HepG2 (cell line): ENCODE results near the gene SYT7. TPM values are rescaled to one million over a fixed set of nuclear protein-coding genes. Genes with fewer than 3 reads are reported as not detected.

Source experiments
- ATAC-seq: fragments of 200-7000 bp; cut with Tn5 transposase; 3 replicates; pipeline ENCODE4 v1.9.1; 2020; ENCODE audit warnings: mild to moderate bottlenecking, moderate library complexity
- BruUV-seq: library from RNA; stranded (reverse); fragments of 400-500 nt; replicated peaks from 2 replicates; lab custom pipeline; 2021; lab: Mats Ljungman, UMichigan
- CTCF ChIA-PET: fragments of 300-600 bp; formaldehyde crosslinking; extraction: SDS; loops from one replicate; lab custom pipeline; 2021; ENCODE audit warnings: low total read pairs, inconsistent platforms, low intra/inter-chr PET ratio; lab: Yijun Ruan, JAX
- POLR2A ChIA-PET: fragments of 350-600 bp; sonication (Branson Sonifier 250); formaldehyde crosslinking; loops from one replicate; lab custom pipeline; 2020; ENCODE audit warnings: antibody characterized with exemption, inconsistent platforms; lab: Yijun Ruan, JAX
- DNase-seq: peaks from one replicate; pipeline ENCODE4 v3.0.0-alpha.2; 2015; ENCODE audit warnings: low spot score
- FAIRE-seq: peaks from 3 replicates; lab custom pipeline; 2011; peaks lifted over from hg19 to GRCh38; lab: Jason Lieb, UNC
- H2AFZ ChIP-seq: one replicate; pipeline ENCODE4 v1.6.1; 2011; ENCODE audit warnings: low read length, inconsistent platforms
- H3K27ac ChIP-seq: fragments of 300-600 bp; 3 replicates; pipeline ENCODE4 v1.8.0; 2011; ENCODE audit warnings: mixed run types, mild to moderate bottlenecking, mixed read lengths, low read length, inconsistent platforms; ENCODE audit not compliant: insufficient read depth; ENCODE audit errors: extremely low read length
- H3K27me3 ChIP-seq, 2 experiments: fragments of 200-600 bp in 1 of 2; 2 replicates in 1 of 2; 3 replicates in 1 of 2; pipeline versions ENCODE4 v1.6.0 to v1.8.0; 2011; ENCODE audit warnings: low read length in 2 of 2, mild to moderate bottlenecking in 2 of 2, moderate library complexity in 2 of 2, inconsistent platforms in 1 of 2; ENCODE audit not compliant: insufficient read depth in 2 of 2, control insufficient read depth in 1 of 2
- H3K36me3 ChIP-seq, 2 experiments: fragments of 200-600 bp in 1 of 2; replicated peaks in 1 of 2; 2 replicates in 1 of 2; 3 replicates in 1 of 2; pipeline versions ENCODE4 v1.5.1 to v1.8.0; 2011; ENCODE audit warnings: low read length in 2 of 2, inconsistent platforms in 1 of 2; ENCODE audit not compliant: insufficient read depth in 2 of 2, control insufficient read depth in 1 of 2
- H3K4me1 ChIP-seq: 2 replicates; pipeline ENCODE4 v1.5.1; 2012; ENCODE audit warnings: low read length, inconsistent platforms; ENCODE audit not compliant: insufficient read depth
- H3K4me2 ChIP-seq: 2 replicates; pipeline ENCODE4 v1.6.0; 2011; ENCODE audit warnings: low read depth, low read length, inconsistent platforms
- H3K4me3 ChIP-seq, 3 experiments: fragments of 200-600 bp in 1 of 3; sonication (generic), shearing (Covaris generic) in 1 of 3; replicated peaks in 1 of 3; 2 replicates each; pipeline ENCODE4 v1.5.1; 2011 to 2016; ENCODE audit warnings: low read length in 3 of 3, inconsistent platforms in 2 of 3, low read depth in 2 of 3, mild to moderate bottlenecking in 2 of 3, control low read depth in 1 of 3, mixed read lengths in 1 of 3; ENCODE audit not compliant: insufficient read depth in 1 of 3
- H3K79me2 ChIP-seq: one replicate; pipeline ENCODE4 v1.6.1; 2011; ENCODE audit warnings: low read length, inconsistent platforms; ENCODE audit not compliant: insufficient read depth
- H3K9ac ChIP-seq: 2 replicates; pipeline ENCODE4 v1.6.0; 2011; ENCODE audit warnings: mild to moderate bottlenecking, low read depth, low read length, inconsistent platforms; ENCODE audit not compliant: insufficient read depth
- H3K9me3 ChIP-seq: 2 replicates; pipeline ENCODE4 v1.5.1; 2012; ENCODE audit warnings: mild to moderate bottlenecking, low read length
- H4K20me1 ChIP-seq: 2 replicates; pipeline ENCODE4 v1.6.0; 2011; ENCODE audit warnings: inconsistent platforms, mild to moderate bottlenecking, low read length, moderate library complexity; ENCODE audit not compliant: insufficient read depth
- ARID2 ChIP-seq: sonication (generic); formaldehyde crosslinking; IDR thresholded peaks from 2 replicates; pipeline ENCODE4 v1.8.1; 2022; ENCODE audit warnings: mild to moderate bottlenecking, missing genetic modification reagents, borderline replicate concordance
- ATRX ChIP-seq: sonication (generic); formaldehyde crosslinking; IDR thresholded peaks from 2 replicates; pipeline ENCODE4 v1.4.0; 2020; ENCODE audit warnings: missing genetic modification reagents, borderline replicate concordance
- FOXO1 ChIP-seq: sonication (generic); formaldehyde crosslinking; IDR thresholded peaks from 2 replicates; pipeline ENCODE4 v1.4.0; 2020; ENCODE audit warnings: missing genetic modification reagents
- HOXD1 ChIP-seq: sonication (generic); formaldehyde crosslinking; IDR thresholded peaks from 2 replicates; pipeline ENCODE4 v1.5.0; 2020; ENCODE audit warnings: missing genetic modification reagents
- PTBP1 ChIP-seq: fragments of 200-400 bp; formaldehyde crosslinking; IDR thresholded peaks from 2 replicates; pipeline ENCODE4 v1.6.1; 2018; ENCODE audit warnings: low read length, low read depth; ENCODE audit not compliant: poor library complexity, severe bottlenecking
- RFX1 ChIP-seq: fragments of 450-650 bp; IDR thresholded peaks from 2 replicates; pipeline ENCODE4 v1.6.1; 2017
- SP1 ChIP-seq, 2 experiments: fragments of 450-650 bp in 1 of 2; sonication (generic) in 1 of 2; formaldehyde crosslinking in 1 of 2; IDR thresholded peaks; 2 replicates each; pipeline versions ENCODE4 v1.4.0 to v1.6.1; 2016 to 2020; ENCODE audit warnings: missing genetic modification reagents in 1 of 2
- ZBTB3 ChIP-seq: sonication (generic); formaldehyde crosslinking; IDR thresholded peaks from 2 replicates; pipeline ENCODE4 v1.4.0; 2020; ENCODE audit warnings: low read depth, mild to moderate bottlenecking, moderate library complexity, missing genetic modification reagents, borderline replicate concordance
- ZSCAN30 ChIP-seq: sonication (generic); formaldehyde crosslinking; IDR thresholded peaks from 2 replicates; pipeline ENCODE4 v1.5.0; 2020; ENCODE audit warnings: mild to moderate bottlenecking, missing genetic modification reagents
- WGBS: methylation state at CpG from one replicate; pipeline ENCODE4 v1.1.6; 2017; ENCODE audit warnings: low lambda C conversion rate; 5-methylcytosine and 5-hydroxymethylcytosine counted together
- in situ Hi-C: cut with HindIII; loops from 2 replicates; pipeline ENCODE4 v1.10.0; 2017; ENCODE audit warnings: low pct_unique_long_range_greater_than_20kb; ENCODE audit not compliant: extremely low pct_ligation_motif_present
- intact Hi-C: fragments of 100-400 bp; cut with micrococcal nuclease; formaldehyde crosslinking; loops from one replicate; pipeline ENCODE4 v1.10.0; 2022; ENCODE audit not compliant: unreplicated experiment
- polyA plus RNA-seq, 8 experiments: library from polyadenylated mRNA; depleted of rRNA in 3 of 8; stranded (reverse) in 7 of 8; unstranded in 1 of 8; fragments of >200 nt; fragmentation: Illumina TruSeq in 4 of 8; extraction: Trizol in 4 of 8; gene quantifications; 2 replicates each; pipeline versions ENCODE4 v1.2.1 to v1.2.3, GENCODE V29; 2011 to 2016; ENCODE audit warnings: low read depth in 4 of 8, missing spikeins in 1 of 8, mixed read lengths in 1 of 8; ENCODE audit not compliant: insufficient read depth in 1 of 8
- total RNA-seq, 5 experiments: library from RNA; depleted of rRNA; stranded (reverse); fragments of >200 nt; fragmentation: Illumina TruSeq; extraction: Trizol; gene quantifications; 2 replicates each; pipeline ENCODE4 v1.2.3, GENCODE V29; 2016; ENCODE audit warnings: low read depth in 1 of 5
- TF ChIP-seq, protein P1 (sequence below): sonication (generic); formaldehyde crosslinking; IDR thresholded peaks from 2 replicates; pipeline ENCODE4 v1.5.1; 2020; ENCODE audit warnings: missing genetic modification reagents, mild to moderate bottlenecking, borderline replicate concordance
- TF ChIP-seq, protein P2 (sequence below): sonication (generic); formaldehyde crosslinking; conservative IDR thresholded peaks from 2 replicates; pipeline ENCODE4 v1.8.0; 2022; ENCODE audit warnings: missing genetic modification reagents
- TF ChIP-seq, protein P3 (sequence below): sonication (generic); formaldehyde crosslinking; IDR thresholded peaks from 2 replicates; pipeline ENCODE4 v1.4.0; 2020; ENCODE audit warnings: mild to moderate bottlenecking, missing genetic modification reagents
- TF ChIP-seq, protein P4 (sequence below): sonication (generic); formaldehyde crosslinking; conservative IDR thresholded peaks from 2 replicates; pipeline ENCODE4 v1.4.0; 2020; ENCODE audit warnings: missing genetic modification reagents

SYT7 gene
- total and polyA plus RNA-seq, 2 of the 13 experiments (the other 11 are each of a cell fraction or from before 2014, with no cell fraction given) = 1.4 to 4.4 TPM

DNA sequence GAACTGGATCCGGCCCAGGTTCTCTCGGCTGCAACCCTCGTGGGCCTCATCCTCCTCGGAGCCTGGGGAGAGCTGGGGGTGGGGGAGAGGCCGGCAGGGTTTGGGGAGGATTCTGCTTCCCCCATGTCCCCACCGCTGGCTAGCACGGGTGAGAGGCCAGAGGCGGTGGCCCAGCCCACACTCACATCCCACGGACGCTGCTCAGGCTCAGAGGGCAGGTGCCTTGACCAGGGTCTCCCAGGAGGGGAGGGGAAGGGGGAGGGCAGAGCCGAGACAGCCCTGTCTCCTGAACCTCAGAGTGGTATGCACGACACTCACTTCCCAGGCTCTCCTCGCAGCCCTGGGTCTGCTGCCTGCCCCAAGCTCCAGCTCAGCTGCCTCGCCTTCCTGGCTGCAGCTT lies 52.8 kb downstream of the SYT7 start:
- intact Hi-C loops = no loop called here

More for the DNA sequence above, 52.8 kb downstream of the SYT7 start:
- Histone ChIP-seq H3K9ac (no peak overlapping the region), H3K9me3 (no peaks in the 10 kb centered on the region), H3K4me1 (peaks cover 48% of the 10 kb centered on the region), H2AFZ (no peak overlapping the region), H3K36me3 (no peaks in the 10 kb centered on the region), H4K20me1 (no peaks in the 10 kb centered on the region)
- TF ChIP-seq, protein P1, sequence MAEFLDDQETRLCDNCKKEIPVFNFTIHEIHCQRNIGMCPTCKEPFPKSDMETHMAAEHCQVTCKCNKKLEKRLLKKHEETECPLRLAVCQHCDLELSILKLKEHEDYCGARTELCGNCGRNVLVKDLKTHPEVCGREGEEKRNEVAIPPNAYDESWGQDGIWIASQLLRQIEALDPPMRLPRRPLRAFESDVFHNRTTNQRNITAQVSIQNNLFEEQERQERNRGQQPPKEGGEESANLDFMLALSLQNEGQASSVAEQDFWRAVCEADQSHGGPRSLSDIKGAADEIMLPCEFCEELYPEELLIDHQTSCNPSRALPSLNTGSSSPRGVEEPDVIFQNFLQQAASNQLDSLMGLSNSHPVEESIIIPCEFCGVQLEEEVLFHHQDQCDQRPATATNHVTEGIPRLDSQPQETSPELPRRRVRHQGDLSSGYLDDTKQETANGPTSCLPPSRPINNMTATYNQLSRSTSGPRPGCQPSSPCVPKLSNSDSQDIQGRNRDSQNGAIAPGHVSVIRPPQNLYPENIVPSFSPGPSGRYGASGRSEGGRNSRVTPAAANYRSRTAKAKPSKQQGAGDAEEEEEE (CRISPR knock-in tag) = no peak
- TF ChIP-seq PTBP1 = no peak
- TF ChIP-seq, protein P2, sequence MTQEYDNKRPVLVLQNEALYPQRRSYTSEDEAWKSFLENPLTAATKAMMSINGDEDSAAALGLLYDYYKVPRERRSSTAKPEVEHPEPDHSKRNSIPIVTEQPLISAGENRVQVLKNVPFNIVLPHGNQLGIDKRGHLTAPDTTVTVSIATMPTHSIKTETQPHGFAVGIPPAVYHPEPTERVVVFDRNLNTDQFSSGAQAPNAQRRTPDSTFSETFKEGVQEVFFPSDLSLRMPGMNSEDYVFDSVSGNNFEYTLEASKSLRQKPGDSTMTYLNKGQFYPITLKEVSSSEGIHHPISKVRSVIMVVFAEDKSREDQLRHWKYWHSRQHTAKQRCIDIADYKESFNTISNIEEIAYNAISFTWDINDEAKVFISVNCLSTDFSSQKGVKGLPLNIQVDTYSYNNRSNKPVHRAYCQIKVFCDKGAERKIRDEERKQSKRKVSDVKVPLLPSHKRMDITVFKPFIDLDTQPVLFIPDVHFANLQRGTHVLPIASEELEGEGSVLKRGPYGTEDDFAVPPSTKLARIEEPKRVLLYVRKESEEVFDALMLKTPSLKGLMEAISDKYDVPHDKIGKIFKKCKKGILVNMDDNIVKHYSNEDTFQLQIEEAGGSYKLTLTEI (CRISPR knock-in tag) = no peak
- TF ChIP-seq ZBTB3 = no peak
- no peak for TF ChIP-seq FOXO1 (CRISPR knock-in tag)
- TF ChIP-seq, protein P3, sequence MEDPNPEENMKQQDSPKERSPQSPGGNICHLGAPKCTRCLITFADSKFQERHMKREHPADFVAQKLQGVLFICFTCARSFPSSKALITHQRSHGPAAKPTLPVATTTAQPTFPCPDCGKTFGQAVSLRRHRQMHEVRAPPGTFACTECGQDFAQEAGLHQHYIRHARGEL (CRISPR knock-in tag) = no peak
- TF ChIP-seq, protein P4, sequence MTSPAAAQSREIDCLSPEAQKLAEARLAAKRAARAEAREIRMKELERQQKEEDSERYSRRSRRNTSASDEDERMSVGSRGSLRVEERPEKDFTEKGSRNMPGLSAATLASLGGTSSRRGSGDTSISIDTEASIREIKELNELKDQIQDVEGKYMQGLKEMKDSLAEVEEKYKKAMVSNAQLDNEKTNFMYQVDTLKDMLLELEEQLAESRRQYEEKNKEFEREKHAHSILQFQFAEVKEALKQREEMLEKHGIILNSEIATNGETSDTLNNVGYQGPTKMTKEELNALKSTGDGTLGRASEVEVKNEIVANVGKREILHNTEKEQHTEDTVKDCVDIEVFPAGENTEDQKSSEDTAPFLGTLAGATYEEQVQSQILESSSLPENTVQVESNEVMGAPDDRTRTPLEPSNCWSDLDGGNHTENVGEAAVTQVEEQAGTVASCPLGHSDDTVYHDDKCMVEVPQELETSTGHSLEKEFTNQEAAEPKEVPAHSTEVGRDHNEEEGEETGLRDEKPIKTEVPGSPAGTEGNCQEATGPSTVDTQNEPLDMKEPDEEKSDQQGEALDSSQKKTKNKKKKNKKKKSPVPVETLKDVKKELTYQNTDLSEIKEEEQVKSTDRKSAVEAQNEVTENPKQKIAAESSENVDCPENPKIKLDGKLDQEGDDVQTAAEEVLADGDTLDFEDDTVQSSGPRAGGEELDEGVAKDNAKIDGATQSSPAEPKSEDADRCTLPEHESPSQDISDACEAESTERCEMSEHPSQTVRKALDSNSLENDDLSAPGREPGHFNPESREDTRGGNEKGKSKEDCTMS (CRISPR knock-in tag) = no peak
- TF ChIP-seq ARID2 (CRISPR knock-in tag) = no peak
- no peak for TF ChIP-seq RFX1
- TF ChIP-seq SP1 (IDR thresholded peaks at IDR 0.05) = no peak
- TF ChIP-seq SP1 (CRISPR knock-in tag; IDR thresholded peaks at IDR 0.05) = no peak
- no peak for TF ChIP-seq ZSCAN30
- TF ChIP-seq ATRX (CRISPR knock-in tag) = no peak
- no peak for TF ChIP-seq HOXD1 (CRISPR knock-in tag)
- TF ChIP-seq, all 625 proteins: peak for 0
- ChIA-PET POLR2A (no interaction called here), CTCF (no interaction called here)
- H3K79me2 ChIP-seq = no peaks in the 10 kb centered on the region
- DNase-seq (no peak), FAIRE-seq (no peak), ATAC-seq (no peak)
- H3K27ac ChIP-seq = no peak overlapping the region
- in situ Hi-C loops = no loop called here
- H3K27me3 ChIP-seq = 0 out of 5 replicates have a peak, but pooled peaks cover 0 to 3% of the 10 kb centered on the region in 2 experiments
- BruUV-seq = no TSS peak
- WGBS = 29% methylated on average over 1 of the region's 14 CpGs
- H3K4me3 ChIP-seq = no peak overlapping the region
- H3K4me2 ChIP-seq = no peak overlapping the region
